GM19395 (cell line): Measurements from ENCODE around the gene TNS3.
"Not testable (repeated sequence)": the region's sequence is repeated elsewhere in the genome, so short reads cannot be mapped to it uniquely, and the experiment has no call there.

Source experiments
- ATAC-seq: cut with Tn5 transposase; IDR thresholded peaks from one replicate; pipeline ENCODE4 v1.9.1; 2021; ENCODE audit warnings: mild to moderate bottlenecking, moderate library complexity; ENCODE audit not compliant: unreplicated experiment

TNS3 gene

GRCh38 chr7:47273974-47274766, 307.7 kb downstream of the TNS3 start:
- no peak for ATAC-seq

- no peak for ATAC-seq
These were observed 308.8 kb downstream of the TNS3 start for GRCh38 chr7:47273088-47273487.

GRCh38 chr7:47271749-47272148, 310.2 kb downstream of the TNS3 start:
- ATAC-seq = no peak

- no peak for ATAC-seq
These were observed 312.8 kb downstream of the TNS3 start for GRCh38 chr7:47268851-47269836.

- ATAC-seq = no peak
These were observed 314.6 kb downstream of the TNS3 start for GRCh38 chr7:47267346-47267745.

- no peak for ATAC-seq
These were observed 315.1 kb downstream of the TNS3 start for GRCh38 chr7:47266799-47267198.

- ATAC-seq = peak; percentile 80
These were observed 315.7 kb downstream of the TNS3 start for GRCh38 chr7:47266131-47266706.

GRCh38 chr7:47265621-47266020, 316.3 kb downstream of the TNS3 start:
- no peak for ATAC-seq

GRCh38 chr7:47264021-47264651, 317.8 kb downstream of the TNS3 start:
- ATAC-seq = no peak

GRCh38 chr7:47262881-47263280, 319.0 kb downstream of the TNS3 start:
- ATAC-seq = no peak

- not testable (repeated sequence) for ATAC-seq
These were observed 319.8 kb downstream of the TNS3 start for GRCh38 chr7:47262160-47262559.

- ATAC-seq = no peak
These were observed 321.6 kb downstream of the TNS3 start for GRCh38 chr7:47260270-47260669.

GRCh38 chr7:47259682-47260081, 322.2 kb downstream of the TNS3 start:
- no peak for ATAC-seq

GRCh38 chr7:47258798-47259197, 323.1 kb downstream of the TNS3 start:
- ATAC-seq = no peak

- ATAC-seq = no peak
These were observed 325.9 kb downstream of the TNS3 start for GRCh38 chr7:47256016-47256415.

GRCh38 chr7:47255441-47255840, 326.5 kb downstream of the TNS3 start:
- no peak for ATAC-seq

GRCh38 chr7:47255007-47255406, 326.9 kb downstream of the TNS3 start:
- ATAC-seq = no peak

- peak; percentile 76 for ATAC-seq
These were observed 327.6 kb downstream of the TNS3 start for GRCh38 chr7:47254081-47254977.

GRCh38 chr7:47253650-47254080, 328.2 kb downstream of the TNS3 start:
- peak; percentile 45 for ATAC-seq

- ATAC-seq = no peak
These were observed 329.2 kb downstream of the TNS3 start for GRCh38 chr7:47252675-47253074.
